ENCODE data around the gene PLD2.
"Not testable (repeated sequence)": the region's sequence is repeated elsewhere in the genome, so short reads cannot be mapped to it uniquely, and the experiment has no call there.

PLD2 gene

DNA sequence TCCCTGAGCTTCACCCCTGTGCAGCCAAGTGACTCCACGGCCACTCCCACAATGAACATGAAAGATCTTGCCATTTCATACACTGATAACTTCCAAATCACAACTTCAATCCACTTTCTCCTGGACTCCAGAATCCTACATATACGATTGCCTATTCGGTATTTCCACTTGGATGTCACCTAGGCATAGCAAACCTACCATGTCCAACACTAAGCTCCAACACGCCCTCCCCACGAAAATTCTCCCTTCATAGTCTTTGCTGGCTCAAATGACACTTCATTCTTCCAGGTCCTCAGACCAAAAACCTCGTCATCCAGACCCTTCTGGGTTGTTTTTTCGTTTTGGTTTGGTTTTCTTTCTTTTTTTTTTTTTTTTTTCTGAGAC lies 16.3 kb upstream of the PLD2 start:
- DNase-seq (ENCODE audit: low spot score) = no peak

DNA sequence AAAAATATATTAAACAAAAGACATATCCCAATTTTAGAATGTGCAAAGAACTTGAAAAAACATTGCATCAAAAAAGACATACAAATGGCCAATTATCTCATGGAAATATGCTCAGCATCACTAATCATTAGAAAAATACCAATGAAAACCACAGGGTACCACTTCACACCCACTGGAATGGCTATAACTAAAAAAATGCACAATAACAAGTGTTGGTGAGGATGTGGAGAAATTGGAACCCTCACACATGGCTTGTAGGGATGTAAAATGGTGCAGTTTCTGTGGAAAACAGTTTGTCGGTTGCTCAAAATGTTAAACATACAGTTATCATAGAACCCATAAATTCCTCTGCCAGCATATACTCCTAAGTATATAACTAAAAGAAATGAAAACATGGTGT lies 11.8 kb upstream of the PLD2 start:
- DNase-seq (ENCODE audit: low spot score) = no peak

GRCh38 chr17:4796552-4796920 lies 10.4 kb upstream of the PLD2 start:
- no peak for DNase-seq (ENCODE audit: low spot score)

GRCh38 chr17:4800462-4801196 lies 6.3 kb upstream of the PLD2 start:
- no peak for DNase-seq (ENCODE audit: low spot score)

DNA sequence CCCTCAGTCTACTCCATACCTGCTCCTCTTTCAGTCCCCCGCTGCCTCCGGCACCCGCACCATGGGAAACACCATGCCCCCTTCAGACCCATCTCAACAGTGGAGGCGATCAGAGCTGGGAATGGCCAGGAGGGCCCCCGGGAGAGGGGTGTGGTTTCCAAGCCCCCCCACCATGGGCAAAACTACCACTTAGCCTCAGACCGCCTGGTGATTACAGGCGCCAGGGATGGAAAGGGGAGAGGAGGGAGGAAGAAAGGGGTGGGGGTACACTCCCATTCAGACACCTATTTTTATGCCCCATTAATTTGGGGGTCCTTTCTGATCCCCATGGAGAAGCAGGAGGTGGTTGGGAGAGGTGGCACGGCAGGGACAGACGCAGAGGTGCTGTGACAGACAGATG lies 4.7 kb upstream of the PLD2 start, which contains the start of gene C17orf114:
TSS of gene C17orf114 (minus strand) at position 101 of the 400 bp plus-strand sequence.
- DNase-seq (ENCODE audit: low spot score) = no peak

GRCh38 chr17:4806456-4806776 lies 536 bp upstream of the PLD2 start:
- no peak for DNase-seq (ENCODE audit: low spot score)

- DNase-seq (ENCODE audit: low spot score) = no peak
Measured at GRCh38 chr17:4807605-4808377, 839 bp downstream of the PLD2 start.

DNA sequence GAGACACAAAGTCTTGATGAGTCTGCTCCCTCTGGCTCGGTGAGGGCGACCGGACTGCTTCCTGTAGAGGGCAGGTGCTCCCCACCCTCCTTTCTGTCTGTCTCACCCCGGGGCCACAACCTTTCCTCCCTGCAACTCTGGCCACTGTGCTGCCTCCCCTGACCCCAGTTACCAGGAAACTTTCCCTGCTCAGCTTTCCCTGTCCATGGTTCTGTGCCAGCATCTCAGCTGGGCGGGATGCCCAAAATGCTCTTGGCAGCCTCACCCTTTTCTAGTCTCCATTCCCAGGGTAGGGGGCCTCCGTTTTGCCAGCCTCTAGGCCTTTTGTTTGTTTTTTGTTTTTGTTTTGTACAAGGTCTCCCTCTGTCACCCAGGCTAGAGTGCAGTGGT lies 1.4 kb downstream of the PLD2 start:
- DNase-seq (ENCODE audit: low spot score) = no peak

DNA sequence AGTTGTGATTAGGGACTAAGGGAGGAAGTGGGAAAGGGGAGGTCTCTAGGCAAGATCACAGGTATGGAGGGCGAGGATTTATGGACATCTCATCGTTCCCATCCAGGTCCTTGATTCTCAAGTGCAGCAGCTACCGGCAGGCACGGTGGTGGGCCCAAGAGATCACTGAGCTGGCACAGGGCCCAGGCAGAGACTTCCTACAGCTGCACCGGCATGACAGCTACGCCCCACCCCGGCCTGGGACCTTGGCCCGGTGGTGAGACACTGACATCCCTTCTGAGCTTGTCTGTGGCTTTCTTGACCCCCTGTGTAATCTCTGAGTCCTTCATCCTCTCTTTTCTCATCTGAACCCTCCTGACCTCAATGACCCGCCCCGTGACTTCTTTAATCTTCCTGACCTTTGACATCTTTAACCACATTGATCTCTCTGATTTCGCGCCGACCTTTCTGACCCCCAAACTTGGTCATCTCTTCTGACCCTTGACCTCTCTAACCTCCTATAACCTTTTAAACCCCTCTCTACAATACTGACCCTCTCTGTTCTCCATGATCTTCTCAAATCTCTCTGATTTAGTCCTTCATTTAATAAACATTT lies 3.8 kb downstream of the PLD2 start:
- no peak for DNase-seq (ENCODE audit: low spot score)

GRCh38 chr17:4811471-4811870 lies 4.5 kb downstream of the PLD2 start:
- DNase-seq (ENCODE audit: low spot score) = no peak

- DNase-seq (ENCODE audit: low spot score) = no peak
Measured at GRCh38 chr17:4812690-4813089, 5.7 kb downstream of the PLD2 start.

DNA sequence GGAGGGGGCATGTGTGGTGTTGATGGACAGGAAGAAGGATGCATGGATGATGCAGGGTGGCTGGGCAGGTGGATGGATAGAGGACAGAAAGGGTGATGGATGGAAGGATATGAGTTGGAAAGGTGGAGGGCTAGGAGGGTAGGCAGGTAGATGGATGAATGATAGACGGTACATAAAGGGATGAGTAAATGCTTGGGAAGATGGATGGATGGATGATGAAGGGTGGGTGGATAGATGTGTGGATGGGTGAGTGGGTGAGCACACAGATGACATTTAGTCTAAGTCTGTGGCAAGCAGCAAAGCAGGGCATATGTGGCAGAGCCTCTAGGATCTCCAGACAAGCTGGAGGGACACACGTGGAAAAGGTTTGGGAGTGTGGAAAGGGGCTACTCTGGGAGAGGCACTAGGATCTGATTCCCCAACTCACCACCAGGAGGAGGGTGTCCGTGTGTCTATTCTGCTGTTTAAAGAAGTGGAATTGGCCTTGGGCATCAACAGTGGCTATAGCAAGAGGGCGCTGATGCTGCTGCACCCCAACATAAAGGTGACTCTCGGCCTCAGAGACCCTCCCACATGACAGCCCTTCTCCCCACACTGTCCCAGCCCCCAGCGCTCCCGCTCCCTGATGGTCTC lies 8.2 kb downstream of the PLD2 start:
- DNase-seq (ENCODE audit: low spot score) = no peak

DNA sequence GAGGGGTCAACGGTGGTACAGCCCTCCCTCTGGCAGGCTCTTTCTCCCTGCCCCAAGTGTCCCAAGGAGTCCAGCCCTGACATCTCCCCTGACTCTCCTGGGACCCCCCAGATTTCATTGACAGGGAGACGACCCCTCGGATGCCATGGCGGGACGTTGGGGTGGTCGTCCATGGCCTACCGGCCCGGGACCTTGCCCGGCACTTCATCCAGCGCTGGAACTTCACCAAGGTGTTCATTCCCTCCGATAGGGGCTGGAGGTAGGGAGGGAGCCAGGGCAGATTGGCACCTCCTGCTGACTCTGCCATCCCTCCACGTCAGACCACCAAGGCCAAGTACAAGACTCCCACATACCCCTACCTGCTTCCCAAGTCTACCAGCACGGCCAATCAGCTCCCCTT lies 9.9 kb downstream of the PLD2 start:
- no peak for DNase-seq (ENCODE audit: low spot score)

- no peak for DNase-seq (ENCODE audit: low spot score)
Measured at GRCh38 chr17:4818276-4818675, 11.3 kb downstream of the PLD2 start.

GRCh38 chr17:4822835-4823234 lies 15.9 kb downstream of the PLD2 start:
- no peak for DNase-seq (ENCODE audit: low spot score)

GRCh38 chr17:4823373-4824089 lies 16.6 kb downstream of the PLD2 start:
- DNase-seq (ENCODE audit: low spot score) = no peak

GRCh38 chr17:4827399-4827798 lies 20.4 kb downstream of the PLD2 start:
- DNase-seq (ENCODE audit: low spot score) = no peak

GRCh38 chr17:4832829-4833177 lies 25.9 kb downstream of the PLD2 start:
- not testable (repeated sequence) for DNase-seq (ENCODE audit: low spot score)

DNA sequence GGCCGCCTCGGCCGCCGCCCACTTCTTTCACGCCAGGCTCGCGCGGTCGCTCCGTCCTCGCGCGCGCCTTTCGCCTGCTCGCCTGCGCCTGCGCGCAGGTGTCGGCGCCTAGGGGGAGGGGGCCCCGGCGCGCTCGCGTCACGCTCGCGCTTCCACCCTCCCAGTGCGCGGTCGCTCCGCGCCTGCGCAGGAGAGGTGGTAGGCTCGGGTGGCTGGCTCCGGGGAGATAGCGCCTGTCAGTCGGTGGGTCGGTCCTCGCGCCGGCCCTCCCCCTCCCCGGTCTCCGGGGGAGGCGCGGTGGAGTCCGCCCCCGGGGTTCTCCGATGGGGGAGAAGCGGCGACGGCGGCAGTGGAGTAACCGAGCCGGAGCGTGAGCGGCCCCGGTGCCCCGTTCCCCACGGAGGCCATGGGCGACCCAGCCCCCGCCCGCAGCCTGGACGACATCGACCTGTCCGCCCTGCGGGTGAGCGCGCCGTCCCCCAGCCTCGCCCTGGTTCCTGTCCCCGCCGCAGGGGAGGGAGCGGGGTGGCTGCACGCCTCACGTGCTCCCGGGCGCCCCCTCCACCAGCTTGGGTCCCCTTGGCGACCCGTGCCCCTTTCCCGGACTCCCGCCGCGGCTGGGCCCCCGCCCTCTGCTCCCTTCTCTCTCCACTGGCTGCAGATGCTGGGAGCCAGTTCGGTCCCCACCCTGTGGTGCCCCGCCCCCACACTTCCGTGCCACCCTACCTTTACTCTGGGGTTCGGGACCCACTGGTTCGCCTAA lies 26.4 kb downstream of the PLD2 start, which contains the start of gene MINK1:
TSS of gene MINK1 (plus strand) at position 163 of the 763 bp plus-strand sequence. CDS start at position 407, 244 bp downstream.
- DNase-seq (ENCODE audit: low spot score) = peak; percentile 99

GRCh38 chr17:4833941-4834680 lies 27.2 kb downstream of the PLD2 start:
- no peak for DNase-seq (ENCODE audit: low spot score)

DNA sequence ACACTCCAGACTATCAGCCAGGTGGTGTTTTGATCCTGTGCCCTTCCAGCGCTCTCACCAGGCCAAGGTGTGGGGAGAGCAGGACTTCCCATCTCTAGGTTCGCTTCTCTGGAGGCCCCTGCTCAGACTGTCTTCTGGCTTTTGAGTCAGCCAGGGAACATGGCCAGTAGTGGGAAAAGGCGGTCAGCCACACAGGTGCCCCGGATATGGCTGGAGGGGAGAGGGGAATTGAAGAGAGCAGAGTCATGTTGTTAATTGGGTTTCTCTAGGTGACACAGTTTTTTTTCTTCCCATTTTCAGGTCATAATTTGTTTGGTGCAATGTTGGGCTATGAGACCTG lies 27.7 kb downstream of the PLD2 start:
- DNase-seq (ENCODE audit: low spot score) = no peak

All from germinal center (tissue), 1 donor.